NCI-H748 (cell line): ENCODE results near the gene PIP5K1A.
"Not testable (repeated sequence)": the region's sequence is repeated elsewhere in the genome, so short reads cannot be mapped to it uniquely, and the experiment has no call there.

Experiments used
- DNase-seq: peaks from one replicate; lab custom pipeline; 2025; ENCODE audit not compliant: unreplicated experiment; lab: John Stamatoyannopoulos, UW

The PIP5K1A gene

GRCh38 chr1:151198254-151199127 lies at the start of gene PIP5K1A:
PIP5K1A (plus strand) TSS chr1:151198552; CDS start chr1:151198997, 445 bp downstream.
- DNase-seq, result peak; percentile 99

- DNase-seq, result no peak
Observed at GRCh38 chr1:151156515-151156819, 41.9 kb upstream of the PIP5K1A start, which contains the start of gene TNFAIP8L2. TNFAIP8L2 (plus strand) TSS chr1:151156649; CDS start chr1:151158698, 2,049 bp downstream.

GRCh38 chr1:151157067-151157531 lies 41.3 kb upstream of the PIP5K1A start:
- no peak for DNase-seq

- no peak for DNase-seq
Observed at GRCh38 chr1:151158326-151158725, 40.0 kb upstream of the PIP5K1A start.

GRCh38 chr1:151158751-151159251 lies 39.6 kb upstream of the PIP5K1A start:
- DNase-seq, result no peak

GRCh38 chr1:151159373-151159772 lies 39.0 kb upstream of the PIP5K1A start:
- DNase-seq, result no peak

- no peak for DNase-seq
Observed at GRCh38 chr1:151164732-151165280, 33.5 kb upstream of the PIP5K1A start.

- peak; percentile 71 for DNase-seq
Observed at GRCh38 chr1:151165281-151165737, 33.0 kb upstream of the PIP5K1A start.

- peak; percentile 99 for DNase-seq
Observed at GRCh38 chr1:151165738-151166504, 32.4 kb upstream of the PIP5K1A start, which contains the start of the genes LYSMD1 and SCNM1. LYSMD1 (minus strand) TSS chr1:151165902; CDS start chr1:151165258, 644 bp downstream. SCNM1 (plus strand) TSS chr1:151166144; CDS start chr1:151166153, 9 bp downstream.

GRCh38 chr1:151166505-151166956 lies 31.8 kb upstream of the PIP5K1A start:
- peak; percentile 29 for DNase-seq

- no peak for DNase-seq
Observed at GRCh38 chr1:151167116-151167515, 31.2 kb upstream of the PIP5K1A start.

GRCh38 chr1:151171190-151171589 lies 27.2 kb upstream of the PIP5K1A start:
- no peak for DNase-seq

- DNase-seq, result no peak
Observed at GRCh38 chr1:151175041-151175741, 23.2 kb upstream of the PIP5K1A start.

- DNase-seq, result no peak
Observed at GRCh38 chr1:151175863-151176262, 22.5 kb upstream of the PIP5K1A start, which contains the start of gene TMOD4. TMOD4 (minus strand) TSS chr1:151175981; CDS start chr1:151174875, 1,106 bp downstream.

GRCh38 chr1:151176514-151177045 lies 21.8 kb upstream of the PIP5K1A start:
- DNase-seq, result no peak

GRCh38 chr1:151184211-151184610 lies 14.1 kb upstream of the PIP5K1A start:
- no peak for DNase-seq

GRCh38 chr1:151187205-151187604 lies 11.1 kb upstream of the PIP5K1A start:
- no peak for DNase-seq

GRCh38 chr1:151188667-151189066 lies 9.7 kb upstream of the PIP5K1A start:
- DNase-seq, result not testable (repeated sequence)

- DNase-seq, result peak; percentile 94
Observed at GRCh38 chr1:151189637-151190445, 8.5 kb upstream of the PIP5K1A start, which contains the start of gene VPS72. VPS72 (minus strand) TSS chr1:151190197; CDS start chr1:151190121, 76 bp downstream.
